ENCODE measurements around the gene PRF1. TPM values are rescaled to one million over a fixed set of nuclear protein-coding genes. Genes with fewer than 3 reads are reported as not detected.
A peak's percentile ranks its signal among the peaks of the same experiment; 100 is the strongest.

The PRF1 gene
- polyA plus RNA-seq, 1 donor (not counting 4 experiments of a cell fraction or from before 2014, with no cell fraction given): not detected

DNA sequence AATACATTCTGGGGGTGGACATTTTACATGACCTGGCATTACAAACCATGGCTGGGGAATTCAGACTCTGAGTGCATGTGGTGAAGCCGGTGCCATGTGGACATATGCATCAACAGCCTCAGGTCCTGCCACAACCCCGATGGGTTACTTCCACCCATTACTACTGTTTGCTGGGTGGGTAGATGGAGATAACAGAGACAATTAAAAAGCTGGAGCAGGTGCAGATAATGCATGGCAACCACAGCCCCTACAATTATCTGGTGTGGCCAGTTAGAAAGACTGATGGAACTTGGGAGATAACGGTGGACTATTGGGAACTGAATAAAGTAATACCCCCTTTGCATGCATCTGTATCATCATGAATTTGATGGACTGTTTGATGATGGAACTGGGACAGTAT lies 48.2 kb upstream of the PRF1 start:
- Histone ChIP-seq H3K27ac (ENCODE audit: control insufficient read depth, insufficient read depth, low read length) (no peak overlapping the region), H3K9me3 (ENCODE audit: control insufficient read depth, low read depth, low read length) (peaks cover 11% of the 10 kb centered on the region), H3K79me2 (ENCODE audit: control insufficient read depth, insufficient read depth, low read length) (no peaks in the 10 kb centered on the region), H3K4me2 (ENCODE audit: control insufficient read depth, extremely low read depth, insufficient read depth, low read depth, low read length) (no peak overlapping the region), H3K4me3 (ENCODE audit: control insufficient read depth in 2 of 3, extremely low read depth in 1 of 3, insufficient read depth in 2 of 3, low read depth in 1 of 3, low read length in 3 of 3) (no peak overlapping the region), H2AFZ (ENCODE audit: control insufficient read depth, low read length) (no peak overlapping the region), H4K20me1 (ENCODE audit: control insufficient read depth, extremely low read depth, insufficient read depth, low read length) (no peaks in the 10 kb centered on the region), H3K36me3 (ENCODE audit: control insufficient read depth in 2 of 2, extremely low read depth in 1 of 2, insufficient read depth in 2 of 2, low read length in 2 of 2) (no peaks in the 10 kb centered on the region), H3K9me1 (ENCODE audit: control insufficient read depth, extremely low read depth, insufficient read depth, low read length) (no peaks in the 10 kb centered on the region), H3K4me1 (ENCODE audit: control insufficient read depth, extremely low read depth, insufficient read depth, low read length) (peaks cover 29% of the 10 kb centered on the region), H3K9ac (ENCODE audit: control insufficient read depth, extremely low read depth, insufficient read depth, low read length) (no peak overlapping the region), H3K27me3 (ENCODE audit: control insufficient read depth, extremely low read depth, insufficient read depth, low read length) (peaks cover 4% of the 10 kb centered on the region)
- no peak for DNase-seq (ENCODE audit: low read depth, low spot score)
- no peak for TF ChIP-seq EZH2 (IDR thresholded peaks at IDR 0.05; ENCODE audit: low read length)
- TF ChIP-seq, protein P1, sequence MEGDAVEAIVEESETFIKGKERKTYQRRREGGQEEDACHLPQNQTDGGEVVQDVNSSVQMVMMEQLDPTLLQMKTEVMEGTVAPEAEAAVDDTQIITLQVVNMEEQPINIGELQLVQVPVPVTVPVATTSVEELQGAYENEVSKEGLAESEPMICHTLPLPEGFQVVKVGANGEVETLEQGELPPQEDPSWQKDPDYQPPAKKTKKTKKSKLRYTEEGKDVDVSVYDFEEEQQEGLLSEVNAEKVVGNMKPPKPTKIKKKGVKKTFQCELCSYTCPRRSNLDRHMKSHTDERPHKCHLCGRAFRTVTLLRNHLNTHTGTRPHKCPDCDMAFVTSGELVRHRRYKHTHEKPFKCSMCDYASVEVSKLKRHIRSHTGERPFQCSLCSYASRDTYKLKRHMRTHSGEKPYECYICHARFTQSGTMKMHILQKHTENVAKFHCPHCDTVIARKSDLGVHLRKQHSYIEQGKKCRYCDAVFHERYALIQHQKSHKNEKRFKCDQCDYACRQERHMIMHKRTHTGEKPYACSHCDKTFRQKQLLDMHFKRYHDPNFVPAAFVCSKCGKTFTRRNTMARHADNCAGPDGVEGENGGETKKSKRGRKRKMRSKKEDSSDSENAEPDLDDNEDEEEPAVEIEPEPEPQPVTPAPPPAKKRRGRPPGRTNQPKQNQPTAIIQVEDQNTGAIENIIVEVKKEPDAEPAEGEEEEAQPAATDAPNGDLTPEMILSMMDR (optimal IDR thresholded peaks at IDR 0.05 in 1 of 3, IDR thresholded peaks at IDR 0.05 in 1 of 3, conservative IDR thresholded peaks at IDR 0.05 in 1 of 3; ENCODE audit: extremely low read depth in 1 of 3, insufficient read depth in 2 of 3, low read length in 3 of 3): no peak
- dilution Hi-C loops (cut with MboI; ENCODE audit: extremely low pct_ligation_motif_present, low sequenced_read_pairs): no loop called here
- no peak for FAIRE-seq

DNA sequence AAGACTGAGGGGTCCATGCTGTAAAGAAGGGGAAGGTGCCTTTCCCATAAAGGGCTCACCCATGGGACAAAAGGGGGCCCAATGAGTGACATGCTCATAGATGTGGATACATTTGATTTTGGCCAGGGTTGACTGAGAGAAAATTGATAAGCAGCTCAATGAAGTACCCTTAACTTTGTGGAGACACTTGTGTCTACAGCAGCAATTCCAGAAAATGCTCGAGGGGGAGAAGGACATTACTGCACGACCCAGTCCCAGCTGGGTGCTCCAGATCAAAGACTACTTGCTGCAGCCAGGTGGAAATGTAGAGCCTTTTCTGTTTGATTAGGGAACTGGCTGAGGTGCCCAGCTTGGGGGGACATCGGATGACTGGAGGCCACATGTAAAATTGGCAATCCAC lies 47.6 kb upstream of the PRF1 start:
- Histone ChIP-seq H2AFZ (ENCODE audit: control insufficient read depth, low read length) (no peak overlapping the region), H3K27ac (ENCODE audit: control insufficient read depth, insufficient read depth, low read length) (peak overlapping the region; percentile 42)

More for the DNA sequence above, 47.6 kb upstream of the PRF1 start:
- FAIRE-seq (no peak), DNase-seq (ENCODE audit: low read depth, low spot score) (no peak)
- dilution Hi-C loops (cut with MboI; ENCODE audit: extremely low pct_ligation_motif_present, low sequenced_read_pairs): no loop called here
- H3K27me3 ChIP-seq (ENCODE audit: control insufficient read depth, extremely low read depth, insufficient read depth, low read length): peaks cover 4% of the 10 kb centered on the region
- no peaks in the 10 kb centered on the region for H3K9me1 ChIP-seq (ENCODE audit: control insufficient read depth, extremely low read depth, insufficient read depth, low read length)
- H3K4me1 ChIP-seq (ENCODE audit: control insufficient read depth, extremely low read depth, insufficient read depth, low read length): peaks cover 27% of the 10 kb centered on the region
- no peaks in the 10 kb centered on the region for H3K79me2 ChIP-seq (ENCODE audit: control insufficient read depth, insufficient read depth, low read length)
- no peak overlapping the region for H3K4me3 ChIP-seq (ENCODE audit: control insufficient read depth in 2 of 3, extremely low read depth in 1 of 3, insufficient read depth in 2 of 3, low read depth in 1 of 3, low read length in 3 of 3)
- H3K4me2 ChIP-seq (ENCODE audit: control insufficient read depth, extremely low read depth, insufficient read depth, low read depth, low read length): peak overlapping the region; percentile 23
- H3K9me3 ChIP-seq (ENCODE audit: control insufficient read depth, low read depth, low read length): peaks cover 11% of the 10 kb centered on the region
- no peak for TF ChIP-seq EZH2 (IDR thresholded peaks at IDR 0.05; ENCODE audit: low read length)
- TF ChIP-seq, protein P1 (optimal IDR thresholded peaks at IDR 0.05 in 1 of 3, IDR thresholded peaks at IDR 0.05 in 1 of 3, conservative IDR thresholded peaks at IDR 0.05 in 1 of 3; ENCODE audit: extremely low read depth in 1 of 3, insufficient read depth in 2 of 3, low read length in 3 of 3): no peak
- H3K9ac ChIP-seq (ENCODE audit: control insufficient read depth, extremely low read depth, insufficient read depth, low read length): no peak overlapping the region
- H4K20me1 ChIP-seq (ENCODE audit: control insufficient read depth, extremely low read depth, insufficient read depth, low read length): no peaks in the 10 kb centered on the region
- H3K36me3 ChIP-seq (ENCODE audit: control insufficient read depth in 2 of 2, extremely low read depth in 1 of 2, insufficient read depth in 2 of 2, low read length in 2 of 2): no peaks in the 10 kb centered on the region

Measured in keratinocyte (primary cell).